Stimulated activated naive CD8-positive, alpha-beta T cell treated with anti-CD3 and anti-CD28 coated beads, Interleukin-15, Interleukin-2, amounts not matched to agents 100 U/mL and 50 U/mL, for 24 hours (primary cell): Measurements from ENCODE around the gene P2RX4.
A peak's percentile ranks its signal among the peaks of the same experiment; 100 is the strongest.
"Not testable (repeated sequence)": the region's sequence is repeated elsewhere in the genome, so short reads cannot be mapped to it uniquely, and the experiment has no call there.

Experiments
- ATAC-seq: fragments of 150-1000 bp; cut with Tn5 transposase; one replicate; pipeline ENCODE4 v1.10.0; 2021
- DNase-seq: peaks from one replicate; pipeline ENCODE4 v3.0.0; 2021

P2RX4 gene, protein sequence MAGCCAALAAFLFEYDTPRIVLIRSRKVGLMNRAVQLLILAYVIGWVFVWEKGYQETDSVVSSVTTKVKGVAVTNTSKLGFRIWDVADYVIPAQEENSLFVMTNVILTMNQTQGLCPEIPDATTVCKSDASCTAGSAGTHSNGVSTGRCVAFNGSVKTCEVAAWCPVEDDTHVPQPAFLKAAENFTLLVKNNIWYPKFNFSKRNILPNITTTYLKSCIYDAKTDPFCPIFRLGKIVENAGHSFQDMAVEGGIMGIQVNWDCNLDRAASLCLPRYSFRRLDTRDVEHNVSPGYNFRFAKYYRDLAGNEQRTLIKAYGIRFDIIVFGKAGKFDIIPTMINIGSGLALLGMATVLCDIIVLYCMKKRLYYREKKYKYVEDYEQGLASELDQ

DNA sequence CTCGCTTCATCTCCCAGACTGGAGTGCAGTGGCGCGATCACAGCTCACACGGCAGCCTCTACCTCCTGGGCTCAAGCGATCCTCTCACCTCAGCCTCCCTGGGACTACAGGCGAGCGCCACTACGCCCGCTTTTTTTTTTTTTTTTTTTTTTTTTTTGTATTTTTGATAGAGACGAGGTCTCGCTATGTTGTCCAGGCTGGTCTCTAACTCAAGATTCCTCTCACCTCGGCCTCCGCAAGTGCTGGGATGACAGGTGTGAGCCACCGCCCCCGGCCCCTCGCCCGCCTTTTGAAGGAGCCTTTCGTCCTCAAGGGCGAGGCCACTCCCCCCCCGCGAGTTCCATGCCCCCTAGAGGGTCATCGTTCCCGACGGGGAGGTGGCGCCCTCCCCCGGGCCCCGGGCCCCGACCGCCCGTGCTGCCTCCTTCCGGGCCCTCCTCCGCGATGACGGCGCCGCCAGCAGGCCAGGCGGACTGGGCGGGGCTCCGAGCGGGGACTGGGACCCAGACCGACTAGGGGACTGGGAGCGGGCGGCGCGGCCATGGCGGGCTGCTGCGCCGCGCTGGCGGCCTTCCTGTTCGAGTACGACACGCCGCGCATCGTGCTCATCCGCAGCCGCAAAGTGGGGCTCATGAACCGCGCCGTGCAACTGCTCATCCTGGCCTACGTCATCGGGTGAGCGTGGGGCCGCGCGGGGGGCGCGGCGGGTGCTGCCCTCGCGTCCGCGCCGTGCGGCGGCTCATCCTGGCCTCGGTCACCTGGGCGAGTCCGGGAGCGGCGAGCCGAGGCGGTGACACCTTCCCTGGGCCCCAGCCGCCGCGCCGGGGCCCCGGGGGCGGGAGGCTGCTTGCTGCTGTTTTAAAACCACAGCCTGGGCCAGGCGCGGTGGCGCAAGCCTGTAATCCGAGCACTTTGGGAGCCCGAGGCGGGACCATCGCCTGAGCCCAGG is at the start of gene P2RX4:
TSS of gene P2RX4 (plus strand) at position 506 of the 949 bp plus-strand sequence. CDS start at position 542, 36 bp downstream.
- peak; percentile 90 for DNase-seq
- peak; percentile 88 for ATAC-seq

DNA sequence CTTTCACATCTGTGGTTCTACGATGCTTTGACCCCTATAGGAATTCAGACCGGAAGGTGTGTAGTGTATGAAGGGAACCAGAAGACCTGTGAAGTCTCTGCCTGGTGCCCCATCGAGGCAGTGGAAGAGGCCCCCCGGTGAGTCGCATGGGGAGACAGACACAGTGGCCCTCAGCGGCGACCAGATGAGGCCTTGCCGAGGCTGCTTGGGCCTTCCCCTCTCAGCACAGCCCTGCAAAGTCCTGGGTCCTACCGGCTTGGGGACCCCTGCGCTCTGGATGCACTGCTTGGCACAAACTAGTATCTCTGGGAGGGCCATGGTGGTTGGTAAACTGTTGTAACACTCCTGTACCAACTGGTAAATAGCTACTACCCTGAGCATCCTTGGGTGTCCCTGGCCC is 47.5 kb upstream of the P2RX4 start:
- no peak for ATAC-seq

DNA sequence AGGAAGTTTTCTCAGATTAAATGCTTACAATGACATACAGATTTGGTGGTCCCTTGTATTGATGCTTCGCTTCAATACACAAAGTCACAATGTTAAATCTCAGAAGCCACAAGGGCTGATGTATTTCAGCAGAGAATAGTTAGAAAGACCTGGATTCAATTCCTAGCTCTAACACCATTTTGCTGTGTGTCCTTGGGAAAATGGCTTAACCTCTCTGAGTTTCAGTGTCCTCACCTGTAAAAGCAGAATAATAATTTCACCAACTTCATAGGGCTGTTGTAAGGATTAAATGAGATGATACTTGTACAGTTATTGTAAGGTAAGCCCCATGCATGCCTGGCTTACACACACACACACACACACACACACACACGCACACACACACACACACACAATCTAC is 46.9 kb upstream of the P2RX4 start:
- DNase-seq (no peak), ATAC-seq (no peak)

More for the DNA sequence above, 47.5 kb upstream of the P2RX4 start:
- no peak for DNase-seq

DNA sequence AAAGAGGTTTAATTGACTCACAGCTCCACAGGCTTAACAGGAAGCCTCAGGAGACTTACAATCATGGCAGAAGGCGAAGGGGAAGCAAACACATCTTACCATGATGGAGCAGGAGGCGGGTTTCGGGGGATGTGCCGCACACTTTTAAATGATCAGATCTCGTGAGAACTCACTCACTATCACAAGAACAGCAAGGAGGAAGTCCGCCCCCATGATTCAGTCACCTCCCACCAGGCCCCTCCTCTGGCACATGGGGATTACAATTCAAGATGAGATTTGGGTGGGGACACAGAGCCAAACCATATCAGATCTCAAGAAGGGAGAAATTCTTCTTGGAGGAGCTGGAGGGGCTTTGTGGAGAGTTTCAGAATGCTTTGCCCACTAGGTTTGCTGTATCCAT is 45.1 kb upstream of the P2RX4 start:
- not testable (repeated sequence) for ATAC-seq, DNase-seq

DNA sequence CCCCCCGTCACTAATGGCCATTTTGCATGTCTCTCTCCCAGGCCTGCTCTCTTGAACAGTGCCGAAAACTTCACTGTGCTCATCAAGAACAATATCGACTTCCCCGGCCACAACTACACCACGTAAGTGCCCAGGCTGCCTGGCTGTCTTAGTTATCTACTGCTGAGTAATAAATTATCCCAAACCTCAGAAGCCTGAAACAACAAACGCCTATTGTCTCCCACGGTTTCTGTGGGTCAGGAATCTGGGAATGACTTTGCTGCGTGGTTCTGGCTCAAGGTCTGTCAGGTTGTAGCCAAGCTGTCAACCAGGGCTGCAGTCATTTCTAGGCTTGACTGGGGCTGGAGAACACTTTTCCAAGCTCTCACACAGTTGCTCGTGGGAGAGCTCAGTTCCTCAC is 44.6 kb upstream of the P2RX4 start:
- DNase-seq (no peak), ATAC-seq (no peak)

DNA sequence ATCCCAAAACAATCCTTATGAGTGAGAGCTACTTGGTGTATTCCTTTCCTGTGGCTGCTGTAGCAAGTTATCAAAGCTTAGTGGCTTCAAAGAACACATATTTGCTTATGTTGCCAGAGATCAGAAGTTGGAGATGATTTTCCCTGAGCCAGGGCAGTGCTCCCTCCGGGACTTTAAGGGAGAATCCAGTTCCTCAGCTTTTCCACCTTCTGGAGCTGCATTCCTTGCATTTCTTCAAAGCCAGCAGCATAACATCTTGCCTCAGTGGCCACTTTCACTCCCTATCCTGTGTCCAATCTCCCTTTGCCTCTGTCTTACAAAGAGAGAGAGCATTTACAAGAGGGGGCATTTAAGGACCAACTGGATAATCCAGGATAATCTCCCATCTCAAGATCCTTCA is 43.6 kb upstream of the P2RX4 start:
- DNase-seq: no peak
- ATAC-seq: no peak

DNA sequence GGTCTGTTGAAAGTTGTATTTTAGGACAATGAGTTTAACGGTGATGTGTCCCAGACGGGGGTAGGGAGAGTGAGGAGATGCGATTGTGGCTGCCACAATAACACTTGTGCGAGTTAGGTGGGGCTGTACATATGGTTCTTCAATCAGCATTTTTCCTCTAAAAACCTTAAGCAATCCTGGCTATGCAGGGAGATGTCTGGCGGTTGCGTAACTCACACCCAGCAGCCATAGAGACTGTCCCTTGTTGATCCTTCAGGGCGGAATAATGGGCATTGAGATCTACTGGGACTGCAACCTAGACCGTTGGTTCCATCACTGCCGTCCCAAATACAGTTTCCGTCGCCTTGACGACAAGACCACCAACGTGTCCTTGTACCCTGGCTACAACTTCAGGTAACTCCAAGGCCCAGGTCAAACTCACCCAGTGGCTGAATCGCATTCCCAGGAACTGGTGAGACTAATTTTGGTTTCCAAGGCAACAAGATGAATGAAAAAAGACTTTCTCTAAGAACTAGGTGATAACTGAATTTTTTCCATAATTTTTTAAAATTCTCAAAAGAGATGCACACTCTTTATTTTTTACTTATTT is 42.6 kb upstream of the P2RX4 start:
- no peak for DNase-seq
- ATAC-seq: no peak

DNA sequence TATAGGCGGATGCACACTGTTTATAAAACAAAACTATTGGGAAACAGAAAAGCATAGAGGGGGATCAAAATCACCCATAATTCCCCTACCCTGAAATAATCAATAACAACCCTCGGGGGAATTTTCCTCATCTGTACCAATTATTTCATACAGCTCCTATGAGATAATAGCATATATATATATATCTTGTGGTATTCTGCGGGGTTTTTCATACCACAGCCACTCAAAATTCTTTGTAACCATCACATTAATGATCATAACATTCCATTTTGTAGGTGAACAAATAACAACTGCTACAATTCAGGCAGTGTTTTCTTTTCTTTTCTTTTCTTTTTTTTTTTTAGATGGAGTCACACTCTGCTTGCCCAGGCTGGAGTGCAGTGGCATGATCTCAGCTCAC is 42.0 kb upstream of the P2RX4 start:
- ATAC-seq (no peak), DNase-seq (no peak)

DNA sequence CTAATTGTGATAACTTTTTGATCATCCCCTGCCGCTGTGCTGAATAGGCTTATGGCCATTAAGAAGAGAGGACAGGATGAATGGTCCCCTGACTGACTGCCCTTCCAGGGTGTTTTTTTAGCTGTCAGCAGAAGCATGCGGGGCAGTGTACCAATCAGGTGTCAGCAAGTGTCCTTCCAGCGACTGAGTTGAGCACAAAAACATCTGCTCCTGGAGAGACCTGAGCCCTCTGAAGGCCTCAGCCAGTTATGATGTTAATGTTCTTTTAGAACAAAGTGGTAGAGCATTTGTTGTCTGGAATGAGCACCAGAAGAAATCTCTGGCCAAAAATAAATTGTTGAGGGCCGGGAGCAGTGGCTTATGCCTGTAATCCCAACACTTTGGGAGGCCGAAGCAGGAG is 39.8 kb upstream of the P2RX4 start:
- ATAC-seq (no peak), DNase-seq (no peak)

DNA sequence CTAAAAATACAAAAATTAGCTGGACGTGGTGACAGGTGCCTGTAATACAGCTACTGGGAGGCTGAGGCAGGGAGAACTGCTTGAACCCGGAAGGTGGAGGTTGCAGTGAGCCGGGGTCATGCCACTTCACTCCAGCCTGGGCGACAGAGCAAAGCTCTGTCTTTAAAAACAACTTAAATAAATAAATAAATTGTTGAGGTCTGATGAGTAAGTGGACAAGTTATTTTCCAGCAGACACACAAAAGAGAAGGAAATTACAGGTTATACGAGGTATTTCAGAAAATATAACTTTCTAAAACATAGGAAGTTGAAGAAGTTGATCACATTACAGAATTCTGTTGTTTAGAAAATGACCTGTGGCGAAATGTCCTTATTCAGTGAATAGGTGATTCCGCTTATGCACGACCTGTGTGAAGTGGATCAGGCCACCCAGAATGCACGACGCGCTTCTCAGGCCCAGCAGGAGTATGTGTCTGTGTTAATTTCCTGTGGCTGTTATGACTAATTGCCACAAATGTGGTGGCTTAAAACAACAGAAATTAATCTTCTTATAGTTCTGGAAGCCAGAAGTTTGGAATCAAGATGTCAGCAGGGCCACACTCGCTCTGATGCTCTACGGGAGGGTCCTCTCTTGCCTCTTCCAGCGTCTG is 39.2 kb upstream of the P2RX4 start:
- DNase-seq (no peak), ATAC-seq (peak; percentile 40)

DNA sequence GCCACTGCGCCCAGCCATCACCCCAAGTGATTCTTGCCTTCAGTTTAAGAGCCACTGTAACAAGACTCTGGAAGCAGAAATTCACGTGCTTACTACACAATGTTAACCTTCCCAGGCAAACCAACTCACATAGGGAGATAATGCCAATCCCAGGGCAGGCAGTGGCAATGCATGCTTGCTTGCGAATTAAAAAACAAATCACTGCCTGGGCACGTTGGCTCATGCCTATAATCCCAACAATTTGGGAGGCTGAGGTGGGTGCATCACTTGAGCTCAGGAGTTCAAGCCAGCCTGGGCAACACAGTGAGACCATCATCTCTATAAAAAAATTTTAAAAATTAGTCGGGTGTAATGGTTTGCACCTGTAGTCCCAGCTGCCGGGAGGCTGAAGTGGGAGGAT is 37.8 kb upstream of the P2RX4 start:
- no peak for ATAC-seq
- no peak for DNase-seq

DNA sequence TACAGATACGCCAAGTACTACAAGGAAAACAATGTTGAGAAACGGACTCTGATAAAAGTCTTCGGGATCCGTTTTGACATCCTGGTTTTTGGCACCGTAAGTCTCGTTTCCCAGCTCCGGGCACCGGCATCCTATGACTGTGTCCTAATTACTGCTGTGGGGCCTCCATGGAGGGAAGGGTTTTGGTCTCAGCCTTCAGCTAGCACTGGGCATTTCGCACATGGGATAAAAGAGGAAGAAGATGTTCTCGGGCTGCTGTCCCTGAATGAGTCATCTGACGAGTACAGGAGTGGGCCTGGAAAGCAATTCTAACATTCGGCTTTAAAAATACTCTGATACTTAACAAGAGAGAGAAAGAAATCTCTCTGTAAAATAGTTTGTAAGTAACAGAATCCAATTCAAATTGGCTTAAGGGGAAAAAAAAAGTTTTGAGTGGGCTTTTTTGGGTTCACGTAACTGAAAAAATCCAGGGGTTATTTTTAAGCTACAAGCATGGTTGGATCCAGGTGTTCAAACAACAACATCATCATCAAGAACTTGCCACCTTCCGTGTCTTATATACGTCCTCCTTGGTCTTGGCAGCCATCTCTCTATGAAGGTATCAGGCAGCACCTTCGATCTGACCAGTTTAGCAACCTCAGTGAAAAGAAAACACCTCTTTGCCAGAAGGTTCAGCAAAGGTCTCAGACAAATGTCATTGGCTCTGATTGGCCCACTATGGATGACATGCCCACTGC is 34.4 kb upstream of the P2RX4 start:
- ATAC-seq: no peak
- no peak for DNase-seq

DNA sequence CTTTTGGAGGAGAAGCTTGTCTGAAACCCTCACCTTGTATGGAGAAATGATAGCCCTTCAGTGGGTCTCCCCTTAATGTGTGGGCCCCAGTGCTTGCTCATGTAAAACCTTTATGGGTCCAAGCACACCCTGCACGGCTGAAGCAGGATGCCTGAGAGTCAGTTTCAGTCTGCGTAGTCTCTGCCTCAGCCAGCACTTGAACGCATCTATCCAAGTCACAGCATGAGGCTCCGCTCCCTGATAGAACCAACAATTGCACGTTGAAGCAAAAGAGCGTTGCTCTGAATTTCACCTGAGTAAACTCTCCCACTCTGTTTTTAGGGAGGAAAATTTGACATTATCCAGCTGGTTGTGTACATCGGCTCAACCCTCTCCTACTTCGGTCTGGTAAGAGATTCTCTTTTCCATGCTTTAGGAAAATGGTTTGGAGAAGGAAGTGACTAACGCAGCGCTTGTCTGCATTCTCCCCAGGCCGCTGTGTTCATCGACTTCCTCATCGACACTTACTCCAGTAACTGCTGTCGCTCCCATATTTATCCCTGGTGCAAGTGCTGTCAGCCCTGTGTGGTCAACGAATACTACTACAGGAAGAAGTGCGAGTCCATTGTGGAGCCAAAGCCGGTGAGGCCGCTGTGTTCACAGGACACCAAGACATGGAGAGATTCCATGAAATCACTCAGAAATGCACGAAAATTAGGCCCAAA is 33.0 kb upstream of the P2RX4 start:
- DNase-seq (no peak), ATAC-seq (no peak)

DNA sequence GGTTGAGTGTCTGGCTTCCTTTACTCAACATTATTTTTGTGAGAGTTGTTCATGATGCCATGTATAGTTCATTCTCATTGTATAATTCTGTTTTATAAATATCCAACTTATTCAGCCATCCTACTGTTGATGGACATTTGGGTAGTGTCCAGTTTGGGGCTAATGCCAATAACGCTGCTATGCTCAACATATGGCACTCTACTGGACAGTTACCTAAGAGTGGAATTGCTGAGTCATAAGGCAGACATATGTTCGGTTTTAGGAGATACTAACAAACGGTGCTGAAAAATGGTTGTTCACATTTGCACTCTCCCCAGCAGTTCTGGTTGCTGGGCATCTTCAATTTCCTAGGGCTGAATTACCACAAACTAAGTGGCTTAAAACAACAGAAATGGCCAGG is 28.7 kb upstream of the P2RX4 start:
- DNase-seq: no peak
- no peak for ATAC-seq

DNA sequence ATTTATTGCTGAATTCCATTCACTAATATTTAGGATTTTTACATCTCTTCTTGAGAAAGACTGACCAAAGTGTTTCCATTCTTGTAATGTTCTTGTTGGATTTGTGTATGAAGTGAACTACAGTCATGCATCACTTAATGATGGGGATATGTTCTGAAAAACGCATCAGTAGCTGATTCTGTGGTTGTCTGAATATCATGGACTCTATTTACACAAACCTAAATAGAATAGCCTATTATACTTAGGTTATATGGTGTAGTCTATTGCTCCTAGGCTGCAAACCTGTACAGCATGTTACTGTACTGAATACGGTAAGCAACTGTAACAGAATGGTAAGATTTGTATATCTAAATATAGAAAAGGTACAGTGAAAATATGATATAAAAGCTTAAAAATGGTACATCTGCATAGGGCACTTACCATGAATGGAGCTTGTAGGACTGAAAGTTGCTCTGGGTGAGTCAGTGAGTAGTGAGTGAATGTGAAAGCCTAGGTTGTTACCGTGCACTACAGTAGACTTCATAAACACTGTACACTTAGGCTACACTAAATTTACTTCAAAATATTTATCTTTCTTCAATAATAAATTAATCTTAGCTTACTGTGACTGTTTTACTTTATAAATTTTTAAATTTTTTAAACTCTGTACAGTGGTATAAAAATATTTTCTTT is 27.6 kb upstream of the P2RX4 start:
- no peak for DNase-seq
- peak; percentile 87 for ATAC-seq

DNA sequence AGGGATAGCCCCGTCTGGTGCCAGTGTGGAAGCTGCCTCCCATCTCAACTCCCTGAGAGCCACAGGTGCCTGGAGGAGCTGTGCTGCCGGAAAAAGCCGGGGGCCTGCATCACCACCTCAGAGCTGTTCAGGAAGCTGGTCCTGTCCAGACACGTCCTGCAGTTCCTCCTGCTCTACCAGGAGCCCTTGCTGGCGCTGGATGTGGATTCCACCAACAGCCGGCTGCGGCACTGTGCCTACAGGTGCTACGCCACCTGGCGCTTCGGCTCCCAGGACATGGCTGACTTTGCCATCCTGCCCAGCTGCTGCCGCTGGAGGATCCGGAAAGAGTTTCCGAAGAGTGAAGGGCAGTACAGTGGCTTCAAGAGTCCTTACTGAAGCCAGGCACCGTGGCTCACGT is 25.5 kb upstream of the P2RX4 start:
- no peak for DNase-seq

DNA sequence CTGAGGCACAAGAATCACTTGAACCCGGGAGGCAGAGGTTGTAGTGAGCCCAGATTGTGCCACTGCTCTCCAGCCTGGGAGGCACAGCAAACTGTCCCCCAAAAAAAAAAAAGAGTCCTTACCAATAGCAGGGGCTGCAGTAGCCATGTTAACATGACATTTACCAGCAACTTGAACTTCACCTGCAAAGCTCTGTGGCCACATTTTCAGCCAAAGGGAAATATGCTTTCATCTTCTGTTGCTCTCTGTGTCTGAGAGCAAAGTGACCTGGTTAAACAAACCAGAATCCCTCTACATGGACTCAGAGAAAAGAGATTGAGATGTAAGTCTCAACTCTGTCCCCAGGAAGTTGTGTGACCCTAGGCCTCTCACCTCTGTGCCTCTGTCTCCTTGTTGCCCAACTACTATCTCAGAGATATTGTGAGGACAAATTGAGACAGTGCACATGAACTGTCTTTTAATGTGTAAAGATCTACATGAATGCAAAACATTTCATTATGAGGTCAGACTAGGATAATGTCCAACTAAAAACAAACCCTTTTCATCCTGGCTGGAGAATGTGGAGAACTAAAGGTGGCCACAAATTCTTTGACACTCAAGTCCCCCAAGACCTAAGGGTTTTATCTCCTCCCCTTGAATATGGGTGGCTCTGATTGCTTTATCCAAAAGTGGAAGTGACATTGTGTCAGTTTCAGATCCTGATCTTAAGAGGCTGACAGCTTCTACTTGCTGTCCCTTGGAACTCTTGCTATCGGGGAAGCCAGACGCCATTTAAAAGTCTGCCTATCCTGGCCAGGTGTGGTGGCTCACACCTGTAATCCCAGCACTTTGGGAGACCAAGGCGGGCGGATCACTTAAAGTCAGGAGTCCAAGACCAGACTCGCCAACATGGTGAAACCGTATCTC is 24.7 kb upstream of the P2RX4 start:
- no peak for DNase-seq
- ATAC-seq: no peak

More for the DNA sequence above, 25.5 kb upstream of the P2RX4 start:
- ATAC-seq: no peak

DNA sequence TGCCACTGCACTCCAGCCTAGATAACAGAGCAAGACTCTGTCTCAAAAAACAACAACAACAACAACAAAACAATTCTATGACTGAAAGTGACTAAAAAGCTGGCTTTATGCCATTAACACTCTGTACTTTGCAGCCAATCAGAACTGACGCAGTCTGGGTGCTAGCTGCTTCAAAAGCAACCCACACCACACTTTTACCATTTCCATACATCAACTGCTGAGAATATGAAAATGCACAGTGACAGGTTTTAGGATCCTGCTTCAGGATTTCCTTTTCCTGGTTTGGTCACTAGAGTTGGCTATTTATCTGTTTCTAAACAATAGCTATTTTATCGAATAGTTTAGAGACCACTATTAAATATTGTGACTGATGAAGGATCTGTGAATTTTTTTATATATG is 23.1 kb upstream of the P2RX4 start:
- ATAC-seq (no peak), DNase-seq (no peak)

DNA sequence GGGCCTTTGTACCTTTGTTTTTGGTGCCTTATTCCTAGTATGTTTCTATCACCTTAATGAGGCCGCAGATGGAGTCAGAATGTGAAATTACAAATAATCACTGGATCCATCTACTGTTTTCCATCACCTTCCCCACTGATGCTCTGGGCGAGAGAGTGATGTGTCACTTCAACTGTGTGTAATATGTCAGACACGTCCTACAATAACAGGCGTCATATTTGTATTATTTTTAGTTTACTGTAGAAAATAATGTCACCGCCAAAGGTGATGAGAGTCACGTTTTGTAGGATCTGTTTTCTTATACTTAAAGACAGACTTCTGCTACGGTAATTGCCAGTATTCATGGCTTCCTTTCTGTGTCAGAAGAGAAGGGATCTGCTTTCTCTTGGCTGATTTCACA is 22.4 kb upstream of the P2RX4 start:
- ATAC-seq (no peak), DNase-seq (no peak)
